K562 (cell line): ENCODE measurements around the gene KLHDC10.

ENCODE experiments used
- EZH2 ChIP-seq: IDR thresholded peaks from 2 replicates; pipeline ENCODE4 v1.6.1; 2012; ENCODE audit warnings: low read depth, mild to moderate bottlenecking, inconsistent platforms, low read length, borderline replicate concordance
- FOXM1 ChIP-seq, 2 experiments: fragments of 450-650 bp in 1 of 2; sonication (generic) in 1 of 2; formaldehyde crosslinking in 1 of 2; IDR thresholded peaks; 2 replicates each; pipeline versions ENCODE4 v1.6.1 to v1.9.0; 2017 to 2022; ENCODE audit warnings: low read depth in 2 of 2, mild to moderate bottlenecking in 2 of 2, missing genetic modification reagents in 1 of 2, moderate library complexity in 1 of 2
- SMAD1 ChIP-seq: fragments of 150-350 bp; IDR thresholded peaks from 2 replicates; pipeline ENCODE4 v1.6.1; 2014; ENCODE audit warnings: low read length, low read depth; ENCODE audit not compliant: partially characterized antibody
- SPI1 ChIP-seq: IDR thresholded peaks from 2 replicates; pipeline ENCODE4 v1.6.1; 2011; ENCODE audit warnings: low read depth, low read length, control low read depth, borderline replicate concordance
- TARDBP ChIP-seq: fragments of 450-650 bp; IDR thresholded peaks from 2 replicates; pipeline ENCODE4 v1.6.1; 2016
- ZNF121 ChIP-seq: sonication (generic); formaldehyde crosslinking; conservative IDR thresholded peaks from 2 replicates; pipeline ENCODE4 v1.8.0; 2022; ENCODE audit warnings: missing genetic modification reagents
- ZNF436 ChIP-seq: fragments of 250-450, 450-650 bp; sonication (Bioruptor Pico); formaldehyde crosslinking; IDR thresholded peaks from 2 replicates; pipeline ENCODE4 v1.7.0; 2020; ENCODE audit warnings: mild to moderate bottlenecking
- TF ChIP-seq, protein P1 (sequence below): sonication (generic); formaldehyde crosslinking; IDR thresholded peaks from 2 replicates; pipeline ENCODE4 v1.5.0; 2020; ENCODE audit warnings: missing genetic modification reagents
- TF ChIP-seq, protein P2 (sequence below): fragments of 150-350 bp; IDR thresholded peaks from 2 replicates; pipeline ENCODE4 v1.6.1; 2014; ENCODE audit warnings: low read depth, mild to moderate bottlenecking, low read length, borderline replicate concordance

DNA sequence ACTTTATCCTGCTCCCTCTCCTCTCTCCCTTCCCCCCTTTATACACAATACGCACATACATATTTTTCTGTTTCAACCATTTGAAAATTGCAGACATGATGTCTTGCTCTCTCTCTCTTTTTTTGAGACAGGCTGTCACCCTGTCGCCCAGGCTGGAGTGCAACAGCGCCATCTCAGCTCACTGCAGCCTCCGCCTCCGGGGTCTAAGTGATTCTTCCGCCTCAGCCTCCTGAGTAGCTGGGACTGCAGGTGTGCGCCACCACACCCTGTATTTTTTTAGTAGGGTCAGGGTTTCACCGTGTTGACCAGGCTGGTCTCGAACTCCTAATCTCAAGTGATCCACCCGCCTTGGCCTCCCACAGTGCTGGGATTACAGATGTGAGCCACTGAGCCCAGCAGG, 38.5 kb downstream of the KLHDC10 start:
- no peak for TF ChIP-seq FOXM1 (IDR thresholded peaks at IDR 0.05; ENCODE audit: low read depth)
- TF ChIP-seq FOXM1 (CRISPR knock-in tag; IDR thresholded peaks at IDR 0.05; ENCODE audit: low read depth): no peak
- TF ChIP-seq TARDBP: no peak
- TF ChIP-seq, protein P1, sequence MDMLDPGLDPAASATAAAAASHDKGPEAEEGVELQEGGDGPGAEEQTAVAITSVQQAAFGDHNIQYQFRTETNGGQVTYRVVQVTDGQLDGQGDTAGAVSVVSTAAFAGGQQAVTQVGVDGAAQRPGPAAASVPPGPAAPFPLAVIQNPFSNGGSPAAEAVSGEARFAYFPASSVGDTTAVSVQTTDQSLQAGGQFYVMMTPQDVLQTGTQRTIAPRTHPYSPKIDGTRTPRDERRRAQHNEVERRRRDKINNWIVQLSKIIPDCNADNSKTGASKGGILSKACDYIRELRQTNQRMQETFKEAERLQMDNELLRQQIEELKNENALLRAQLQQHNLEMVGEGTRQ (CRISPR knock-in tag): no peak
- TF ChIP-seq, protein P2, sequence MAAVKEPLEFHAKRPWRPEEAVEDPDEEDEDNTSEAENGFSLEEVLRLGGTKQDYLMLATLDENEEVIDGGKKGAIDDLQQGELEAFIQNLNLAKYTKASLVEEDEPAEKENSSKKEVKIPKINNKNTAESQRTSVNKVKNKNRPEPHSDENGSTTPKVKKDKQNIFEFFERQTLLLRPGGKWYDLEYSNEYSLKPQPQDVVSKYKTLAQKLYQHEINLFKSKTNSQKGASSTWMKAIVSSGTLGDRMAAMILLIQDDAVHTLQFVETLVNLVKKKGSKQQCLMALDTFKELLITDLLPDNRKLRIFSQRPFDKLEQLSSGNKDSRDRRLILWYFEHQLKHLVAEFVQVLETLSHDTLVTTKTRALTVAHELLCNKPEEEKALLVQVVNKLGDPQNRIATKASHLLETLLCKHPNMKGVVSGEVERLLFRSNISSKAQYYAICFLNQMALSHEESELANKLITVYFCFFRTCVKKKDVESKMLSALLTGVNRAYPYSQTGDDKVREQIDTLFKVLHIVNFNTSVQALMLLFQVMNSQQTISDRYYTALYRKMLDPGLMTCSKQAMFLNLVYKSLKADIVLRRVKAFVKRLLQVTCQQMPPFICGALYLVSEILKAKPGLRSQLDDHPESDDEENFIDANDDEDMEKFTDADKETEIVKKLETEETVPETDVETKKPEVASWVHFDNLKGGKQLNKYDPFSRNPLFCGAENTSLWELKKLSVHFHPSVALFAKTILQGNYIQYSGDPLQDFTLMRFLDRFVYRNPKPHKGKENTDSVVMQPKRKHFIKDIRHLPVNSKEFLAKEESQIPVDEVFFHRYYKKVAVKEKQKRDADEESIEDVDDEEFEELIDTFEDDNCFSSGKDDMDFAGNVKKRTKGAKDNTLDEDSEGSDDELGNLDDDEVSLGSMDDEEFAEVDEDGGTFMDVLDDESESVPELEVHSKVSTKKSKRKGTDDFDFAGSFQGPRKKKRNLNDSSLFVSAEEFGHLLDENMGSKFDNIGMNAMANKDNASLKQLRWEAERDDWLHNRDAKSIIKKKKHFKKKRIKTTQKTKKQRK: no peak
- no peak for TF ChIP-seq SPI1
- no peak for TF ChIP-seq ZNF436 (CRISPR knock-in tag)
- no peak for TF ChIP-seq EZH2
- no peak for TF ChIP-seq SMAD1
- TF ChIP-seq ZNF121: no peak
